Stimulated activated CD8-positive, alpha-beta memory T cell treated with anti-CD3 and anti-CD28 coated beads, Interleukin-7, amount 100 ng/mL, for 24 hours (primary cell): ENCODE measurements around the gene CMTM3.
"Not testable (repeated sequence)": the region's sequence is repeated elsewhere in the genome, so short reads cannot be mapped to it uniquely, and the experiment has no call there.

Experiments
- DNase-seq: peaks from one replicate; pipeline ENCODE4 v3.0.0-alpha.2; 2020; ENCODE audit warnings: low read depth

CMTM3 gene

GRCh38 chr16:66585481-66586239, 18.8 kb upstream of the CMTM3 start:
- no peak for DNase-seq

- DNase-seq = no peak
These were observed 16.5 kb upstream of the CMTM3 start for GRCh38 chr16:66587881-66588600.

GRCh38 chr16:66588981-66589713, 15.4 kb upstream of the CMTM3 start:
- no peak for DNase-seq

GRCh38 chr16:66590322-66590721, 14.2 kb upstream of the CMTM3 start:
- no peak for DNase-seq

- no peak for DNase-seq
These were observed 13.5 kb upstream of the CMTM3 start for GRCh38 chr16:66591018-66591417.

- DNase-seq = no peak
These were observed 12.3 kb upstream of the CMTM3 start for GRCh38 chr16:66592241-66592640.

- DNase-seq = no peak
These were observed 11.7 kb upstream of the CMTM3 start for GRCh38 chr16:66592814-66593213.

- no peak for DNase-seq
These were observed 9.8 kb upstream of the CMTM3 start for GRCh38 chr16:66594739-66595138.

- DNase-seq = not testable (repeated sequence)
These were observed 7.9 kb upstream of the CMTM3 start for GRCh38 chr16:66596559-66596958.

GRCh38 chr16:66596986-66597848, 7.3 kb upstream of the CMTM3 start:
- no peak for DNase-seq

- DNase-seq = no peak
These were observed 6.4 kb upstream of the CMTM3 start for GRCh38 chr16:66598111-66598510.

GRCh38 chr16:66599726-66600125, 4.8 kb upstream of the CMTM3 start:
- no peak for DNase-seq

- no peak for DNase-seq
These were observed 4.0 kb upstream of the CMTM3 start for GRCh38 chr16:66600477-66600876.

GRCh38 chr16:66601471-66601870, 3.0 kb upstream of the CMTM3 start:
- no peak for DNase-seq

GRCh38 chr16:66603537-66604375, 748 bp upstream of the CMTM3 start:
- no peak for DNase-seq

GRCh38 chr16:66605177-66605978, 874 bp downstream of the CMTM3 start:
- no peak for DNase-seq

- no peak for DNase-seq
These were observed 1.7 kb downstream of the CMTM3 start for GRCh38 chr16:66605979-66606751.

- peak; percentile 69 for DNase-seq
These were observed 4.0 kb downstream of the CMTM3 start for GRCh38 chr16:66608241-66609138.
